Stimulated activated CD4-positive, alpha-beta T cell treated with anti-CD3 and anti-CD28 coated beads, Interleukin-1b, Interleukin-23, amount 100 ng/mL, for 24 hours (primary cell): ENCODE measurements around the gene EMP3.
A peak's percentile ranks its signal among the peaks of the same experiment; 100 is the strongest.
"Not testable (repeated sequence)": the region's sequence is repeated elsewhere in the genome, so short reads cannot be mapped to it uniquely, and the experiment has no call there.

ENCODE experiments used
- DNase-seq, 4 experiments: peaks; one replicate each; pipeline ENCODE4 v3.0.0-alpha.2; 2020; ENCODE audit warnings: low read depth in 4 of 4, low spot score in 1 of 4

The EMP3 gene

GRCh38 chr19:48325265-48325910 lies at the start of gene EMP3:
Gene EMP3, plus strand, starts transcription at chr19:48325552. Its CDS starts 1,293 bp downstream, at chr19:48326845.
- DNase-seq = peak in 3 of 4 experiments; percentile 65 to 81 (median 78)

- DNase-seq = no peak
Measured at GRCh38 chr19:48279747-48280146, 45.6 kb upstream of the EMP3 start.

- DNase-seq = no peak
Measured at GRCh38 chr19:48283908-48284307, 41.4 kb upstream of the EMP3 start.

GRCh38 chr19:48284896-48285295 lies 40.5 kb upstream of the EMP3 start:
- no peak for DNase-seq

GRCh38 chr19:48287748-48288147 lies 37.6 kb upstream of the EMP3 start:
- DNase-seq = no peak

- no peak for DNase-seq
Measured at GRCh38 chr19:48290401-48290770, 35.0 kb upstream of the EMP3 start.

- peak; percentile 44 to 49 (median 46) for DNase-seq
Measured at GRCh38 chr19:48290771-48291488, 34.4 kb upstream of the EMP3 start.

- not testable (repeated sequence) for DNase-seq
Measured at GRCh38 chr19:48291489-48291815, 33.9 kb upstream of the EMP3 start.

- DNase-seq = no peak
Measured at GRCh38 chr19:48292798-48293197, 32.6 kb upstream of the EMP3 start.

GRCh38 chr19:48295458-48295857 lies 29.9 kb upstream of the EMP3 start:
- DNase-seq = no peak

- no peak for DNase-seq
Measured at GRCh38 chr19:48296963-48297734, 28.2 kb upstream of the EMP3 start.

- DNase-seq = no peak
Measured at GRCh38 chr19:48297975-48298374, 27.4 kb upstream of the EMP3 start.

- DNase-seq = no peak
Measured at GRCh38 chr19:48301886-48302599, 23.3 kb upstream of the EMP3 start.

GRCh38 chr19:48302600-48302959 lies 22.8 kb upstream of the EMP3 start:
- DNase-seq = no peak

- no peak for DNase-seq
Measured at GRCh38 chr19:48303367-48303766, 22.0 kb upstream of the EMP3 start.

GRCh38 chr19:48303866-48304265 lies 21.5 kb upstream of the EMP3 start:
- no peak for DNase-seq

- no peak for DNase-seq
Measured at GRCh38 chr19:48308631-48309586, 16.4 kb upstream of the EMP3 start.

- not testable (repeated sequence) for DNase-seq
Measured at GRCh38 chr19:48309731-48310130, 15.6 kb upstream of the EMP3 start.

GRCh38 chr19:48310227-48310626 lies 15.1 kb upstream of the EMP3 start:
- DNase-seq = no peak

GRCh38 chr19:48311384-48311783 lies 14.0 kb upstream of the EMP3 start:
- no peak for DNase-seq
